IMR-90 (cell line): ENCODE results near the gene REG1A. TPM values are rescaled to one million over a fixed set of nuclear protein-coding genes. Genes with fewer than 3 reads are reported as not detected.

Experiments used
- ATAC-seq: fragments of 200-7000 bp; cut with Tn5 transposase; 2 replicates; pipeline ENCODE4 v1.9.1; 2020; ENCODE audit warnings: low read depth, mild to moderate bottlenecking, moderate library complexity
- BruUV-seq: library from RNA; stranded (reverse); fragments of 400-500 nt; replicated peaks from 2 replicates; lab custom pipeline; 2021; lab: Mats Ljungman, UMichigan
- CTCF ChIA-PET: fragments of 300-600 bp; formaldehyde crosslinking; extraction: SDS; loops from one replicate; lab custom pipeline; 2021; ENCODE audit warnings: antibody characterized with exemption; lab: Yijun Ruan, JAX
- POLR2A ChIA-PET: fragments of 300-600 bp; sonication (Branson Sonifier 250); formaldehyde crosslinking; loops from one replicate; lab custom pipeline; 2022; ENCODE audit warnings: antibody characterized with exemption; ENCODE audit not compliant: unreplicated experiment; lab: Charles Lee
- DNase-seq: peaks from one replicate; pipeline ENCODE4 v3.0.0; 2013
- H2AFZ ChIP-seq: replicated peaks from 2 replicates; pipeline ENCODE3; 2013; ENCODE audit warnings: low read length, mild to moderate bottlenecking; ENCODE audit not compliant: poor library complexity
- H2AK5ac ChIP-seq: 2 replicates; pipeline ENCODE4 v1.6.1; 2013; ENCODE audit warnings: low read depth, low read length, inconsistent platforms
- H2AK9ac ChIP-seq: replicated peaks from 2 replicates; pipeline ENCODE3; 2013; ENCODE audit warnings: mild to moderate bottlenecking, low read depth, low read length, moderate library complexity; ENCODE audit not compliant: poor library complexity
- H2BK120ac ChIP-seq: 2 replicates; pipeline ENCODE4 v1.6.1; 2013; ENCODE audit warnings: low read depth, low read length, inconsistent platforms
- H2BK15ac ChIP-seq: 3 replicates; pipeline ENCODE4 v1.6.1; 2013; ENCODE audit warnings: low read depth, low read length, inconsistent platforms
- H2BK20ac ChIP-seq: 2 replicates; pipeline ENCODE4 v1.6.1; 2013; ENCODE audit warnings: low read depth, mild to moderate bottlenecking, inconsistent platforms, low read length, moderate library complexity
- H2BK5ac ChIP-seq: 2 replicates; pipeline ENCODE4 v1.6.1; 2013; ENCODE audit warnings: mild to moderate bottlenecking, low read depth, low read length, inconsistent platforms; ENCODE audit not compliant: poor library complexity, severe bottlenecking
- H3K14ac ChIP-seq: replicated peaks from 2 replicates; pipeline ENCODE4 v1.6.1; 2013; ENCODE audit warnings: low read depth, low read length, inconsistent platforms
- H3K18ac ChIP-seq: 2 replicates; pipeline ENCODE4 v1.6.1; 2013; ENCODE audit warnings: low read depth, low read length, control low read depth
- H3K23ac ChIP-seq: 2 replicates; pipeline ENCODE4 v1.6.1; 2013; ENCODE audit warnings: low read depth, low read length, inconsistent platforms
- H3K27ac ChIP-seq: 2 replicates; pipeline ENCODE4 v1.5.1; 2013; ENCODE audit warnings: mild to moderate bottlenecking, control low read depth, low read length; ENCODE audit not compliant: insufficient read depth
- H3K27me3 ChIP-seq: 2 replicates; pipeline ENCODE4 v1.6.1; 2013; ENCODE audit warnings: low read length; ENCODE audit not compliant: control insufficient read depth, insufficient read depth
- H3K36me3 ChIP-seq: 2 replicates; pipeline ENCODE4 v1.6.1; 2013; ENCODE audit warnings: low read length, mixed read lengths; ENCODE audit not compliant: control insufficient read depth, insufficient read depth
- H3K4ac ChIP-seq: 2 replicates; pipeline ENCODE4 v1.6.1; 2013; ENCODE audit warnings: low read depth, low read length, inconsistent platforms
- H3K4me1 ChIP-seq: 2 replicates; pipeline ENCODE4 v1.6.1; 2013; ENCODE audit warnings: low read length, mixed read lengths; ENCODE audit not compliant: control insufficient read depth, insufficient read depth
- H3K4me2 ChIP-seq: 2 replicates; pipeline ENCODE4 v1.6.1; 2013; ENCODE audit warnings: low read depth, mild to moderate bottlenecking, control low read depth, low read length, moderate library complexity
- H3K4me3 ChIP-seq: 2 replicates; pipeline ENCODE4 v1.5.1; 2013; ENCODE audit warnings: low read depth, mild to moderate bottlenecking, control low read depth, low read length, moderate library complexity; ENCODE audit not compliant: insufficient read depth
- H3K56ac ChIP-seq: 2 replicates; pipeline ENCODE4 v1.6.1; 2013; ENCODE audit warnings: low read length, inconsistent platforms; ENCODE audit not compliant: insufficient read depth; ENCODE audit errors: extremely low read depth
- H3K79me1 ChIP-seq, 2 experiments: 2 replicates each; pipeline ENCODE4 v1.6.1; 2013; ENCODE audit warnings: low read length in 2 of 2, inconsistent platforms in 1 of 2, low read depth in 1 of 2
- H3K9ac ChIP-seq: 2 replicates; pipeline ENCODE4 v1.6.1; 2013; ENCODE audit warnings: low read depth, low read length, control low read depth
- H3K9me1 ChIP-seq: 2 replicates; pipeline ENCODE4 v1.6.1; 2013; ENCODE audit warnings: low read length, inconsistent platforms; ENCODE audit not compliant: insufficient read depth
- H3K9me3 ChIP-seq: 2 replicates; pipeline ENCODE4 v1.6.1; 2013; ENCODE audit warnings: low read length; ENCODE audit not compliant: control insufficient read depth, insufficient read depth
- H4K20me1 ChIP-seq: 2 replicates; pipeline ENCODE4 v1.6.1; 2013; ENCODE audit warnings: low read length, inconsistent platforms; ENCODE audit not compliant: insufficient read depth
- H4K5ac ChIP-seq: 2 replicates; pipeline ENCODE4 v1.6.1; 2013; ENCODE audit warnings: mild to moderate bottlenecking, low read depth, low read length, control low read depth
- H4K8ac ChIP-seq, 2 experiments: 2 replicates each; pipeline ENCODE4 v1.6.1; 2013; ENCODE audit warnings: low read depth in 2 of 2, low read length in 2 of 2, control low read depth in 1 of 2, inconsistent platforms in 1 of 2
- H4K91ac ChIP-seq: 2 replicates; pipeline ENCODE4 v1.6.1; 2013; ENCODE audit warnings: low read depth, low read length, inconsistent platforms; ENCODE audit not compliant: insufficient read depth
- BHLHE40 ChIP-seq: fragments of 150-350 bp; IDR thresholded peaks from 2 replicates; pipeline ENCODE4 v1.6.1; 2016; ENCODE audit warnings: mild to moderate bottlenecking, low read depth, low read length
- CEBPB ChIP-seq: IDR thresholded peaks from 2 replicates; pipeline ENCODE4 v1.6.1; 2012; ENCODE audit warnings: low read depth, low read length, improper control_type of control experiment
- CHD1 ChIP-seq: IDR thresholded peaks from 2 replicates; pipeline ENCODE4 v1.6.1; 2012; ENCODE audit warnings: low read depth, low read length, improper control_type of control experiment
- FOS ChIP-seq: fragments of 150-350 bp; IDR thresholded peaks from 2 replicates; pipeline ENCODE4 v1.6.1; 2016; ENCODE audit warnings: low read depth, low read length
- MAFK ChIP-seq: IDR thresholded peaks from 2 replicates; pipeline ENCODE4 v1.6.1; 2012; ENCODE audit warnings: low read depth, low read length, improper control_type of control experiment
- MAZ ChIP-seq: IDR thresholded peaks from 2 replicates; pipeline ENCODE4 v1.6.1; 2012; ENCODE audit warnings: low read depth, mild to moderate bottlenecking, low read length, improper control_type of control experiment, moderate library complexity, borderline replicate concordance
- MXI1 ChIP-seq: IDR thresholded peaks from 2 replicates; pipeline ENCODE4 v1.6.1; 2012; ENCODE audit warnings: low read depth, mild to moderate bottlenecking, low read length, moderate library complexity, borderline replicate concordance
- NFE2L2 ChIP-seq: fragments of 150-350 bp; IDR thresholded peaks from 2 replicates; pipeline ENCODE4 v1.6.1; 2016; ENCODE audit warnings: low read depth, mild to moderate bottlenecking, low read length
- POLR2A ChIP-seq: IDR thresholded peaks from 2 replicates; pipeline ENCODE4 v1.6.1; 2012; ENCODE audit warnings: mild to moderate bottlenecking, low read depth, low read length
- RAD21 ChIP-seq: IDR thresholded peaks from 2 replicates; pipeline ENCODE4 v1.6.1; 2012; ENCODE audit warnings: low read length, improper control_type of control experiment
- RCOR1 ChIP-seq: IDR thresholded peaks from 2 replicates; pipeline ENCODE4 v1.6.1; 2012; ENCODE audit warnings: mild to moderate bottlenecking, low read length, improper control_type of control experiment; ENCODE audit not compliant: insufficient replicate concordance
- RFX5 ChIP-seq: IDR thresholded peaks from 2 replicates; pipeline ENCODE4 v1.8.0; 2012; ENCODE audit warnings: low read depth, mild to moderate bottlenecking, low read length, moderate library complexity
- SMC3 ChIP-seq: fragments of 150-350 bp; IDR thresholded peaks from 2 replicates; pipeline ENCODE4 v1.6.1; 2016; ENCODE audit warnings: low read depth, mild to moderate bottlenecking, antibody characterized with exemption, low read length, moderate library complexity
- WGBS, 2 experiments: methylation state at CpG; one replicate each; pipeline versions ENCODE4 v1.1.5 to v1.1.7; 2013; ENCODE audit warnings: missing lambda C conversion rate in 2 of 2; ENCODE audit not compliant: insufficient read length in 1 of 2; ENCODE audit errors: extremely low coverage in 2 of 2; 5-methylcytosine and 5-hydroxymethylcytosine counted together
- dilution Hi-C: fragments of 300-500 bp; cut with HindIII; formaldehyde crosslinking; loops from one replicate; pipeline ENCODE4 v1.14.3; 2018; ENCODE audit warnings: low sequenced_read_pairs; ENCODE audit not compliant: unreplicated experiment
- in situ Hi-C: fragments of 300-500 bp; cut with MboI; formaldehyde crosslinking; loops from 3 replicates; pipeline ENCODE4 v1.14.3; 2019; ENCODE audit warnings: low sequenced_read_pairs, inconsistent platforms, mixed read lengths
- intact Hi-C: fragments of 100-400 bp; cut with micrococcal nuclease; formaldehyde crosslinking; loops from 2 replicates; pipeline ENCODE4 v1.10.0; 2022
- polyA plus RNA-seq, 3 experiments: library from polyadenylated mRNA; depleted of rRNA; stranded (reverse); fragments of >200 nt; gene quantifications; 2 replicates each; pipeline ENCODE4 v1.2.3, GENCODE V29; 2012; ENCODE audit warnings: low replicate concordance in 1 of 3
- total RNA-seq: library from RNA; depleted of rRNA; stranded (reverse); fragments of >200 nt; gene quantifications from 2 replicates; pipeline ENCODE4 v1.2.3, GENCODE V29; 2012
- TF ChIP-seq, protein P1 (sequence below): fragments of 150-350 bp; IDR thresholded peaks from 2 replicates; pipeline ENCODE4 v1.6.1; 2016; ENCODE audit warnings: low read depth, mild to moderate bottlenecking, low read length, moderate library complexity, borderline replicate concordance
- TF ChIP-seq, protein P2 (sequence below): fragments of 150-350 bp; IDR thresholded peaks from 2 replicates; pipeline ENCODE4 v1.6.1; 2017; ENCODE audit warnings: mild to moderate bottlenecking, antibody characterized with exemption, low read length, low read depth

REG1A gene
- total and polyA plus RNA-seq, 2 of the 4 experiments (the other 2 are of a cell fraction) = not detected

DNA sequence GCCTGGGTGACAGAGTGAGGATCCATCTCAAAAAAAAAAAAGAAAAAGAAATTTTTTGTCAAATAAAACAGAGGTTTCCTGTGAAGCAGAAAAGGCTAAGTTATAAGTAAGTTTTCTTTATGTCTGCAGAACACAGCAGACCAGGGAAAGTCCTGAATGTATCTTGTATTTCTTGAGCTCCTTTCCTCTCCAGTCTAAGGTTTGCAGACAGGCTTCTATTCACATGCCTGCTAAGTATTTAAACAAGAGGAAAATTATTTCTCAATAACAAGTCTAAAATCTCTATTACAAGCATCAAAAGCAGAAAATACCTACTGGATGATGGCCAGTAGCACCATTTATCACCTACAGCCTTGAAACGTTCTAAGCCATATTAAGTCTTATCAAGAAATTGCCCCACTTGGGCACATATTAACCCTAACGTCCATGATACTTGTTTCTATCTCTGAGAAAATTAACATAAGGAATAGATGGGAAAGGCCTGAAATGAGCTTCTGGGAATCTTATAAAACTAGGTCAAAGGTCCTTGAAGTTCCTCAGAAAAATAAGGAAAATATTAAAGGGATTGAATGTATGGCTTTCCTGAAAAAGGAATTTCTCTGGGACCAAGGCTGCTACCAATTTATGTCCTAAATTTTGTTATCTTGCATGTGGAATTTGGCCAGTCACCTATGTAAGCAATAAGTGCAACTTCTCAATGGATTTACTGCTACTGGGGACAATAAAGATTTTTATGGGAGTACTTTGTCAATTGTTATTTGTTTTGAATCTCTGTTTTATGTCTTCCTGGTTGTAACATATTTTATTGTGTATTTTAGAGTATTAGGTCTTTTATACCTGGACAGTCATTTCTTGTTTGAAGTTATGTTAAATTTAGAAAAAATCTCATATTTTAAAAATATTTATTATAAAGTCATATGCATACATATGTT is 3.0 kb upstream of the REG1A start:
- H4K20me1 ChIP-seq = no peaks in the 10 kb centered on the region
- H2BK120ac ChIP-seq = no peak overlapping the region
- in situ Hi-C loops = no loop called here
- H3K18ac ChIP-seq = no peak overlapping the region
- H3K14ac ChIP-seq = no peak overlapping the region
- no peak overlapping the region for H2BK20ac ChIP-seq
- no peaks in the 10 kb centered on the region for H3K79me1 ChIP-seq
- H2BK5ac ChIP-seq = no peak overlapping the region
- no peak overlapping the region for H3K4me2 ChIP-seq
- no peak overlapping the region for H3K4ac ChIP-seq
- intact Hi-C loops = no loop called here
- no CpG with 5 or more reads among the region's 2 CpGs for WGBS, 2 experiments
- H3K4me1 ChIP-seq = no peaks in the 10 kb centered on the region
- BruUV-seq = no TSS peak
- CTCF ChIA-PET = no interaction called here
- H3K27ac ChIP-seq = no peak overlapping the region
- no peak overlapping the region for H4K5ac ChIP-seq
- no peak overlapping the region for H4K8ac ChIP-seq
- no peak overlapping the region for H2BK15ac ChIP-seq
- no peak overlapping the region for H2AK5ac ChIP-seq
- ATAC-seq (no peak), DNase-seq (no peak)
- H3K23ac ChIP-seq = no peak overlapping the region
- no peak overlapping the region for H3K4me3 ChIP-seq
- no peaks in the 10 kb centered on the region for H3K27me3 ChIP-seq
- H2AFZ ChIP-seq = no peak overlapping the region
- no peak overlapping the region for H2AK9ac ChIP-seq
- peaks cover 7% of the 10 kb centered on the region for H3K9me3 ChIP-seq
- no peak overlapping the region for H4K91ac ChIP-seq
- H3K36me3 ChIP-seq = no peaks in the 10 kb centered on the region
- dilution Hi-C loops = no loop called here
- no peak overlapping the region for H3K56ac ChIP-seq
- H3K9me1 ChIP-seq = no peaks in the 10 kb centered on the region
- no peak overlapping the region for H3K9ac ChIP-seq
- POLR2A ChIA-PET = no interaction called here
- no peak for TF ChIP-seq MXI1
- no peak for TF ChIP-seq FOS
- TF ChIP-seq, protein P1, sequence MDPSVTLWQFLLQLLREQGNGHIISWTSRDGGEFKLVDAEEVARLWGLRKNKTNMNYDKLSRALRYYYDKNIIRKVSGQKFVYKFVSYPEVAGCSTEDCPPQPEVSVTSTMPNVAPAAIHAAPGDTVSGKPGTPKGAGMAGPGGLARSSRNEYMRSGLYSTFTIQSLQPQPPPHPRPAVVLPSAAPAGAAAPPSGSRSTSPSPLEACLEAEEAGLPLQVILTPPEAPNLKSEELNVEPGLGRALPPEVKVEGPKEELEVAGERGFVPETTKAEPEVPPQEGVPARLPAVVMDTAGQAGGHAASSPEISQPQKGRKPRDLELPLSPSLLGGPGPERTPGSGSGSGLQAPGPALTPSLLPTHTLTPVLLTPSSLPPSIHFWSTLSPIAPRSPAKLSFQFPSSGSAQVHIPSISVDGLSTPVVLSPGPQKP = no peak
- TF ChIP-seq CHD1 = no peak
- TF ChIP-seq SMC3 = no peak
- TF ChIP-seq, protein P2, sequence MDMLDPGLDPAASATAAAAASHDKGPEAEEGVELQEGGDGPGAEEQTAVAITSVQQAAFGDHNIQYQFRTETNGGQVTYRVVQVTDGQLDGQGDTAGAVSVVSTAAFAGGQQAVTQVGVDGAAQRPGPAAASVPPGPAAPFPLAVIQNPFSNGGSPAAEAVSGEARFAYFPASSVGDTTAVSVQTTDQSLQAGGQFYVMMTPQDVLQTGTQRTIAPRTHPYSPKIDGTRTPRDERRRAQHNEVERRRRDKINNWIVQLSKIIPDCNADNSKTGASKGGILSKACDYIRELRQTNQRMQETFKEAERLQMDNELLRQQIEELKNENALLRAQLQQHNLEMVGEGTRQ = no peak
- TF ChIP-seq MAFK = no peak
- TF ChIP-seq CEBPB = no peak
- TF ChIP-seq RAD21 = no peak
- no peak for TF ChIP-seq RFX5
- no peak for TF ChIP-seq POLR2A
- no peak for TF ChIP-seq BHLHE40
- no peak for TF ChIP-seq MAZ
- TF ChIP-seq RCOR1 = no peak
- TF ChIP-seq NFE2L2 = no peak
